Vagina (tissue), 2 donors: ENCODE data around the gene AMFR. TPM values are rescaled to one million over a fixed set of nuclear protein-coding genes. Genes with fewer than 3 reads are reported as not detected.

Experiments used
- DNase-seq, 2 donors: peaks; one replicate each; pipeline ENCODE4 v3.0.0-alpha.2; 2017; ENCODE audit errors: extremely low spot score in 2 of 2
- H3K27ac ChIP-seq: fragments of 200-600 bp; sonication (generic); one replicate; pipeline ENCODE4 v1.5.1; 2019
- H3K27me3 ChIP-seq: fragments of 200-600 bp; sonication (generic); one replicate; pipeline ENCODE4 v1.5.1; 2019
- H3K36me3 ChIP-seq, 2 donors: fragments of 200-600 bp; sonication (generic); one replicate each; pipeline ENCODE4 v1.5.1; 2017 to 2019
- H3K4me1 ChIP-seq: fragments of 200-600 bp; sonication (generic); one replicate; pipeline ENCODE4 v1.5.1; 2019
- H3K4me3 ChIP-seq, 2 donors: fragments of 200-600 bp; sonication (generic); 1 replicate in 1 of 2; 2 replicates in 1 of 2; pipeline ENCODE4 v1.5.1; 2016 to 2019
- H3K9me3 ChIP-seq: fragments of 200-600 bp; sonication (generic); one replicate; pipeline ENCODE4 v1.5.1; 2019
- CTCF ChIP-seq, 3 experiments: fragments of 450-650 bp in 2 of 3; fragments of 200-600 bp in 1 of 3; sonication (generic) in 1 of 3; IDR thresholded peaks; one replicate each; pipeline ENCODE4 v1.5.1; 2017 to 2019; ENCODE audit warnings: antibody characterized with exemption in 3 of 3, mild to moderate bottlenecking in 2 of 3, moderate library complexity in 2 of 3
- POLR2A ChIP-seq, 2 donors: fragments of 450-650 bp; IDR thresholded peaks; one replicate each; pipeline ENCODE4 v1.6.1; 2017; ENCODE audit warnings: antibody characterized with exemption in 2 of 2, mild to moderate bottlenecking in 2 of 2, moderate library complexity in 2 of 2
- POLR2AphosphoS5 ChIP-seq, 2 donors: sonication (generic); formaldehyde crosslinking; IDR thresholded peaks; one replicate each; pipeline ENCODE4 v1.9.0; 2017; ENCODE audit warnings: antibody characterized with exemption in 2 of 2, mild to moderate bottlenecking in 2 of 2, low read depth in 1 of 2; ENCODE audit not compliant: insufficient read depth in 1 of 2
- intact Hi-C: fragments of 100-400 bp; cut with DNase I; formaldehyde crosslinking; loops from one replicate; pipeline ENCODE4 v1.15.1; 2023
- total RNA-seq: library from RNA; depleted of rRNA; stranded (reverse); fragments of >200 nt; gene quantifications from one replicate; pipeline ENCODE4 v1.2.3, GENCODE V29; 2016

The AMFR gene
- 132 TPM for total RNA-seq

DNA sequence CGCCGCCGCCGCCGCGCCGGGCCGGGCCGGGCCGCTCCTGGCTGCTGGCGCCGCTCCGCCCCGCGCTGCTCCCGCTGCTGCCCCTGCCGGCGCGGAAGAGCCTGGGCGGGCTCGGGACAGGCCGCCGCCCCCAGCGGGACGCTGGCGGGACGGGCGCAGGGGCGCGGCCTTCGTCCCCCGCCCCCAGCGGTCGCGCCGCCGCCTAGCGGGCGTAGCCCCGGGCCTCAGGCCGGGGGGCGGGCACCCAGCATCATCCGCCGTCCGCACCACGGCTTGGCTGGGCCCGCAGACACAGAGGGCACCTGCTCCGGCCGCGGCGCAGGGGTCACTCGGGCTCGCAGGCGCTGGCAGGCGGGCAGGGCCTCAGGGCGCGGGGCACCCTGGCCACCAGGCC is at the start of gene AMFR:
TSS of gene AMFR (minus strand) at position 107 of the 394 bp plus-strand sequence. CDS start 218 bp downstream, outside the sequence.
- Histone ChIP-seq H3K4me1 (peaks cover 38% of the 10 kb centered on the region), H3K36me3 (no peaks in the 10 kb centered on the region), H3K9me3 (no peaks in the 10 kb centered on the region), H3K27me3 (no peaks in the 10 kb centered on the region), H3K27ac (peak within 1 kb of the TSS; percentile 93), H3K4me3 (peak within 1 kb of the TSS; percentile 74 to 84)
- intact Hi-C loops = no loop called here
- DNase-seq = no peak
- TF ChIP-seq POLR2A (IDR thresholded peaks at IDR 0.05) (peak in 1 of 2 donors; percentile 15), CTCF (IDR thresholded peaks at IDR 0.05) (peak in 1 of 3 experiments; percentile 23), POLR2AphosphoS5 (IDR thresholded peaks at IDR 0.05; ENCODE audit: insufficient read depth in 1 of 2, low read depth in 1 of 2) (no peak)

GRCh38 chr16:56470666-56471065 is 45.3 kb upstream of the AMFR start:
- TF ChIP-seq POLR2AphosphoS5 (IDR thresholded peaks at IDR 0.05; ENCODE audit: insufficient read depth in 1 of 2, low read depth in 1 of 2) = no peak
- no peak for TF ChIP-seq POLR2A (IDR thresholded peaks at IDR 0.05)
- no peak for TF ChIP-seq CTCF (IDR thresholded peaks at IDR 0.05)
- no peak for DNase-seq
- Histone ChIP-seq H3K4me1 (no peaks in the 10 kb centered on the region), H3K27ac (no peak overlapping the region), H3K27me3 (no peaks in the 10 kb centered on the region), H3K4me3 (no peak overlapping the region), H3K9me3 (no peaks in the 10 kb centered on the region), H3K36me3 (peaks cover 0 to 89% of the 10 kb centered on the region in 2 donors)
- intact Hi-C loops = no loop called here

GRCh38 chr16:56470232-56470631 is 44.9 kb upstream of the AMFR start:
- TF ChIP-seq CTCF (IDR thresholded peaks at IDR 0.05) (no peak), POLR2A (IDR thresholded peaks at IDR 0.05) (no peak), POLR2AphosphoS5 (IDR thresholded peaks at IDR 0.05; ENCODE audit: insufficient read depth in 1 of 2, low read depth in 1 of 2) (peak in 1 of 2 donors; percentile 78)
- Histone ChIP-seq H3K27me3 (no peaks in the 10 kb centered on the region), H3K9me3 (no peaks in the 10 kb centered on the region), H3K4me3 (no peak overlapping the region), H3K27ac (no peak overlapping the region), H3K4me1 (no peaks in the 10 kb centered on the region), H3K36me3 (peaks cover 0 to 89% of the 10 kb centered on the region in 2 donors)
- DNase-seq = no peak
- intact Hi-C loops = no loop called here

GRCh38 chr16:56469748-56470147 is 44.4 kb upstream of the AMFR start:
- Histone ChIP-seq H3K4me1 (no peaks in the 10 kb centered on the region), H3K27me3 (no peaks in the 10 kb centered on the region), H3K4me3 (no peak overlapping the region), H3K36me3 (peaks cover 0 to 88% of the 10 kb centered on the region in 2 donors), H3K27ac (no peak overlapping the region), H3K9me3 (no peaks in the 10 kb centered on the region)
- TF ChIP-seq POLR2AphosphoS5 (IDR thresholded peaks at IDR 0.05; ENCODE audit: insufficient read depth in 1 of 2, low read depth in 1 of 2) (no peak), POLR2A (IDR thresholded peaks at IDR 0.05) (no peak), CTCF (IDR thresholded peaks at IDR 0.05) (no peak)
- intact Hi-C loops = no loop called here
- no peak for DNase-seq

DNA sequence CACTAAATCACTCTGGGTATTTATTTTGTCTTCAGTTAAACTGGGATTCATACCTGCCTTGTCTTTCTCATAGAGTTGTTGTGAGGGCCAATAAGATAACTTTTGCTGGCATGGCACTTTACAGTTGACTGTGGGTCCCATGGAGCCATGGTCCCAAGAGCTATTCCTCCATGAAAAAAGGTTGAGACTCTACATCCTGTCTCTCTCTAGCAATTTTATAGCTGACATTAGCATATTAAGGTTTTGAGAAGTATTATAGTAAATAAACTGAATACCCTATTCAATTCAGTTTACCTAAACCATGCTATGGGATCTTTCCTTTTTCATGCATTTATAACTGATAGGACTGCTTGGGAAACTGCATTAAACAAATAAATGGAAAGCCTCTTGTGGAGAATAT is 43.5 kb upstream of the AMFR start:
- no peak overlapping the region for H3K4me3 ChIP-seq
- intact Hi-C loops = no loop called here

More for the DNA sequence above, 43.5 kb upstream of the AMFR start:
- Histone ChIP-seq H3K27me3 (no peaks in the 10 kb centered on the region), H3K9me3 (no peaks in the 10 kb centered on the region), H3K36me3 (peaks cover 0 to 79% of the 10 kb centered on the region in 2 donors), H3K27ac (no peak overlapping the region), H3K4me1 (no peaks in the 10 kb centered on the region)
- no peak for TF ChIP-seq POLR2AphosphoS5 (IDR thresholded peaks at IDR 0.05; ENCODE audit: insufficient read depth in 1 of 2, low read depth in 1 of 2)
- no peak for TF ChIP-seq POLR2A (IDR thresholded peaks at IDR 0.05)
- no peak for TF ChIP-seq CTCF (IDR thresholded peaks at IDR 0.05)
- DNase-seq = no peak
